ENCODE results near the gene DDIT3. TPM values are rescaled to one million over a fixed set of nuclear protein-coding genes. Genes with fewer than 3 reads are reported as not detected.

Gene DDIT3
- polyA plus RNA-seq, 1 donor from 2014 or later, result 24.0 TPM

- Histone ChIP-seq H4K20me1 (ENCODE audit: insufficient read depth) (no peaks in the 10 kb centered on the region), H3K4me2 (ENCODE audit: low read length) (peak overlapping the region; percentile 72), H3F3A (ENCODE audit: insufficient read depth, low read length, poor library complexity, severe bottlenecking) (peaks cover 4% of the 10 kb centered on the region), H3K9me3 (ENCODE audit: low read length) (no peaks in the 10 kb centered on the region), H3K27ac (ENCODE audit: low read length) (no peak overlapping the region), H3K36me3 (ENCODE audit: insufficient read depth, low read length) (no peaks in the 10 kb centered on the region), H3K9me2 (ENCODE audit: insufficient read depth, low read length) (no peaks in the 10 kb centered on the region), H3K4me3 (ENCODE audit: low read length) (peak overlapping the region; percentile 84), H3K79me2 (replicated peaks; ENCODE audit: insufficient read depth, low read length) (peaks cover 62% of the 10 kb centered on the region), H2AFZ (ENCODE audit: low read depth, low read length) (no peak overlapping the region), H3K27me3 (ENCODE audit: insufficient read depth, low read depth, low read length) (no peaks in the 10 kb centered on the region), H3K9ac (ENCODE audit: low read length) (peak overlapping the region; percentile 98)
- TF ChIP-seq MXI1 (conservative IDR thresholded peaks at IDR 0.05; ENCODE audit: poor library complexity, severe bottlenecking), result no peak
- TF ChIP-seq REST (IDR thresholded peaks at IDR 0.05; ENCODE audit: borderline replicate concordance), result no peak
- no peak for TF ChIP-seq RAD21 (conservative IDR thresholded peaks at IDR 0.05)
- TF ChIP-seq EZH2 (IDR thresholded peaks at IDR 0.05; ENCODE audit: borderline replicate concordance, insufficient read depth, low read length, poor library complexity, severe bottlenecking), result no peak
- TF ChIP-seq SMC3 (conservative IDR thresholded peaks at IDR 0.05; ENCODE audit: poor library complexity), result no peak
- TF ChIP-seq TAF1 (IDR thresholded peaks at IDR 0.05; ENCODE audit: low read depth), result no peak
- TF ChIP-seq EP300 (conservative IDR thresholded peaks at IDR 0.05; ENCODE audit: poor library complexity, severe bottlenecking), result no peak
These were observed 27.1 kb upstream of the DDIT3 start for GRCh38 chr12:57547288-57548012.

- TF ChIP-seq MXI1 (conservative IDR thresholded peaks at IDR 0.05; ENCODE audit: poor library complexity, severe bottlenecking) (peak; percentile 32), RAD21 (conservative IDR thresholded peaks at IDR 0.05) (no peak), EP300 (conservative IDR thresholded peaks at IDR 0.05; ENCODE audit: poor library complexity, severe bottlenecking) (peak; percentile 22), EZH2 (IDR thresholded peaks at IDR 0.05; ENCODE audit: borderline replicate concordance, insufficient read depth, low read length, poor library complexity, severe bottlenecking) (no peak), SMC3 (conservative IDR thresholded peaks at IDR 0.05; ENCODE audit: poor library complexity) (no peak), POLR2AphosphoS5 (IDR thresholded peaks at IDR 0.05) (peak; percentile 98), TAF1 (IDR thresholded peaks at IDR 0.05; ENCODE audit: low read depth) (no peak), REST (IDR thresholded peaks at IDR 0.05; ENCODE audit: borderline replicate concordance) (peak; percentile 49), CTCF (IDR thresholded peaks at IDR 0.05; ENCODE audit: poor library complexity, severe bottlenecking) (peak; percentile 55)
- Histone ChIP-seq H3K9me3 (ENCODE audit: low read length) (no peaks in the 10 kb centered on the region), H3K4me2 (ENCODE audit: low read length) (peak within 1 kb of the TSS; percentile 85), H3K9me2 (ENCODE audit: insufficient read depth, low read length) (no peaks in the 10 kb centered on the region), H3K27me3 (ENCODE audit: insufficient read depth, low read depth, low read length) (no peaks in the 10 kb centered on the region), H3K9ac (ENCODE audit: low read length) (peak within 1 kb of the TSS; percentile 98), H4K20me1 (ENCODE audit: insufficient read depth) (no peaks in the 10 kb centered on the region), H3F3A (ENCODE audit: insufficient read depth, low read length, poor library complexity, severe bottlenecking) (no peaks in the 10 kb centered on the region), H3K36me3 (ENCODE audit: insufficient read depth, low read length) (no peaks in the 10 kb centered on the region), H2AFZ (ENCODE audit: low read depth, low read length) (peak within 1 kb of the TSS; percentile 83), H3K4me3 (ENCODE audit: low read length) (peak within 1 kb of the TSS; percentile 84), H3K27ac (ENCODE audit: low read length) (peak within 1 kb of the TSS; percentile 82), H3K79me2 (replicated peaks; ENCODE audit: insufficient read depth, low read length) (peaks cover 54% of the 10 kb centered on the region)
These were observed 26.3 kb upstream of the DDIT3 start, which contains the start of gene DCTN2 for GRCh38 chr12:57546438-57547287. Gene DCTN2 (minus strand): TSS chr12:57547192. CDS start chr12:57547063, 129 bp downstream.
